ENCODE measurements around the gene MOB3A. TPM values are rescaled to one million over a fixed set of nuclear protein-coding genes. Genes with fewer than 3 reads are reported as not detected.

The MOB3A gene
- total and polyA plus RNA-seq, 2 donors (not counting 1 experiment from before 2014, with no cell fraction given): 17.2 to 34.8 TPM

GRCh38 chr19:2142173-2142829 lies 46.2 kb upstream of the MOB3A start:
- Histone ChIP-seq H3K4me1 (ENCODE audit: control insufficient read depth, extremely low read depth, insufficient read depth, low read length) (no peaks in the 10 kb centered on the region), H3K27ac (ENCODE audit: insufficient read depth, low read length) (no peak overlapping the region), H3K36me3 (ENCODE audit: control insufficient read depth, insufficient read depth, low read length) (peaks cover 17% of the 10 kb centered on the region), H3K27me3 (ENCODE audit: control insufficient read depth, insufficient read depth, low read length) (no peaks in the 10 kb centered on the region), H3K4me3 (replicated peaks in 1 of 4; ENCODE audit: control extremely low read depth in 1 of 4, insufficient read depth in 1 of 4, low read depth in 3 of 4, low read length in 4 of 4) (no peak overlapping the region), H3K9ac (ENCODE audit: insufficient read depth, low read length) (no peak overlapping the region), H3K4me2 (ENCODE audit: extremely low read depth, insufficient read depth, low read length) (no peak overlapping the region), H3K79me2 (ENCODE audit: control insufficient read depth, insufficient read depth, low read length) (peaks cover 83% of the 10 kb centered on the region), H2AFZ (ENCODE audit: low read length) (no peak overlapping the region), H4K20me1 (ENCODE audit: control insufficient read depth, extremely low read depth, insufficient read depth, low read length) (peaks cover 4% of the 10 kb centered on the region), H3K9me3 (ENCODE audit: control insufficient read depth, insufficient read depth, low read depth, low read length) (no peaks in the 10 kb centered on the region)
- DNase-seq (ENCODE audit: low read depth in 2 of 2): no peak
- no peak for TF ChIP-seq CTCF (conservative IDR thresholded peaks at IDR 0.05 in 1 of 2, IDR thresholded peaks at IDR 0.05 in 1 of 2; ENCODE audit: low read depth in 1 of 2, low read length in 2 of 2)
- no peak for TF ChIP-seq EZH2 (IDR thresholded peaks at IDR 0.05; ENCODE audit: low read length, missing control alignments)

DNA sequence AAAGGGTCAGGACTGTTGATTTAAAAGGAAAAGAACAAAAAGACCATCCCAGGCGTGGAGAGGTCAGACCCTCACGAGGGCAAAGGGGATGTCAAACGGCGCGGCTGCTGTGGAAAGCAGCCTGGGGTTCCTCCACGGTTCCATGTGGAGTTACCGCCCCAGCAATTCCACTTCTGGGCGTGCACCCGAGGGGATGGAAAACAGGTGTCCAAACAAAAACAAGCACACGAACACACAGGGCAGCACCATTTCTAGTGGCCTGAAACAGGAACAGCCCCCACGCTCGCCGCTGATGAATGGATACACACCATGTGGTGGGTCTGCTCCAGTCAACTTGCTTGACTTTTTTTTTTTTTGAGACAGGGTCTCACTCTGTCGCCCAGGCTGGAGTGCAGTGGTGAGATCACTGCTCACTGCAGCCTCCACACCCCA lies 44.0 kb upstream of the MOB3A start:
- peaks cover 4% of the 10 kb centered on the region for H4K20me1 ChIP-seq (ENCODE audit: control insufficient read depth, extremely low read depth, insufficient read depth, low read length)
- H3K36me3 ChIP-seq (ENCODE audit: control insufficient read depth, insufficient read depth, low read length): peaks cover 23% of the 10 kb centered on the region

More for the DNA sequence above, 44.0 kb upstream of the MOB3A start:
- DNase-seq (ENCODE audit: low read depth in 2 of 2): no peak
- Histone ChIP-seq H3K9ac (ENCODE audit: insufficient read depth, low read length) (no peak overlapping the region), H2AFZ (ENCODE audit: low read length) (no peak overlapping the region), H3K27me3 (ENCODE audit: control insufficient read depth, insufficient read depth, low read length) (no peaks in the 10 kb centered on the region), H3K9me3 (ENCODE audit: control insufficient read depth, insufficient read depth, low read depth, low read length) (no peaks in the 10 kb centered on the region), H3K79me2 (ENCODE audit: control insufficient read depth, insufficient read depth, low read length) (peaks cover 74% of the 10 kb centered on the region), H3K27ac (ENCODE audit: insufficient read depth, low read length) (no peak overlapping the region), H3K4me1 (ENCODE audit: control insufficient read depth, extremely low read depth, insufficient read depth, low read length) (no peaks in the 10 kb centered on the region), H3K4me3 (replicated peaks in 1 of 4; ENCODE audit: control extremely low read depth in 1 of 4, insufficient read depth in 1 of 4, low read depth in 3 of 4, low read length in 4 of 4) (no peak overlapping the region), H3K4me2 (ENCODE audit: extremely low read depth, insufficient read depth, low read length) (no peak overlapping the region)
- TF ChIP-seq CTCF (conservative IDR thresholded peaks at IDR 0.05 in 1 of 2, IDR thresholded peaks at IDR 0.05 in 1 of 2; ENCODE audit: low read depth in 1 of 2, low read length in 2 of 2) (no peak), EZH2 (IDR thresholded peaks at IDR 0.05; ENCODE audit: low read length, missing control alignments) (no peak)
